IMR-90 (cell line): ENCODE results near the gene TNNI3K. TPM values are rescaled to one million over a fixed set of nuclear protein-coding genes. Genes with fewer than 3 reads are reported as not detected.

Experiments used
- ATAC-seq: fragments of 200-7000 bp; cut with Tn5 transposase; 2 replicates; pipeline ENCODE4 v1.9.1; 2020; ENCODE audit warnings: low read depth, mild to moderate bottlenecking, moderate library complexity
- BruUV-seq: library from RNA; stranded (reverse); fragments of 400-500 nt; replicated peaks from 2 replicates; lab custom pipeline; 2021; lab: Mats Ljungman, UMichigan
- CTCF ChIA-PET: fragments of 300-600 bp; formaldehyde crosslinking; extraction: SDS; loops from one replicate; lab custom pipeline; 2021; ENCODE audit warnings: antibody characterized with exemption; lab: Yijun Ruan, JAX
- POLR2A ChIA-PET: fragments of 300-600 bp; sonication (Branson Sonifier 250); formaldehyde crosslinking; loops from one replicate; lab custom pipeline; 2022; ENCODE audit warnings: antibody characterized with exemption; ENCODE audit not compliant: unreplicated experiment; lab: Charles Lee
- DNase-seq: peaks from one replicate; pipeline ENCODE4 v3.0.0; 2013
- H2AFZ ChIP-seq: replicated peaks from 2 replicates; pipeline ENCODE3; 2013; ENCODE audit warnings: low read length, mild to moderate bottlenecking; ENCODE audit not compliant: poor library complexity
- H2AK5ac ChIP-seq: 2 replicates; pipeline ENCODE4 v1.6.1; 2013; ENCODE audit warnings: low read depth, low read length, inconsistent platforms
- H2AK9ac ChIP-seq: replicated peaks from 2 replicates; pipeline ENCODE3; 2013; ENCODE audit warnings: mild to moderate bottlenecking, low read depth, low read length, moderate library complexity; ENCODE audit not compliant: poor library complexity
- H2BK120ac ChIP-seq: 2 replicates; pipeline ENCODE4 v1.6.1; 2013; ENCODE audit warnings: low read depth, low read length, inconsistent platforms
- H2BK15ac ChIP-seq: 3 replicates; pipeline ENCODE4 v1.6.1; 2013; ENCODE audit warnings: low read depth, low read length, inconsistent platforms
- H2BK20ac ChIP-seq: 2 replicates; pipeline ENCODE4 v1.6.1; 2013; ENCODE audit warnings: low read depth, mild to moderate bottlenecking, inconsistent platforms, low read length, moderate library complexity
- H2BK5ac ChIP-seq: 2 replicates; pipeline ENCODE4 v1.6.1; 2013; ENCODE audit warnings: mild to moderate bottlenecking, low read depth, low read length, inconsistent platforms; ENCODE audit not compliant: poor library complexity, severe bottlenecking
- H3K14ac ChIP-seq: replicated peaks from 2 replicates; pipeline ENCODE4 v1.6.1; 2013; ENCODE audit warnings: low read depth, low read length, inconsistent platforms
- H3K18ac ChIP-seq: 2 replicates; pipeline ENCODE4 v1.6.1; 2013; ENCODE audit warnings: low read depth, low read length, control low read depth
- H3K23ac ChIP-seq: 2 replicates; pipeline ENCODE4 v1.6.1; 2013; ENCODE audit warnings: low read depth, low read length, inconsistent platforms
- H3K27ac ChIP-seq: 2 replicates; pipeline ENCODE4 v1.5.1; 2013; ENCODE audit warnings: mild to moderate bottlenecking, control low read depth, low read length; ENCODE audit not compliant: insufficient read depth
- H3K27me3 ChIP-seq: 2 replicates; pipeline ENCODE4 v1.6.1; 2013; ENCODE audit warnings: low read length; ENCODE audit not compliant: control insufficient read depth, insufficient read depth
- H3K36me3 ChIP-seq: 2 replicates; pipeline ENCODE4 v1.6.1; 2013; ENCODE audit warnings: low read length, mixed read lengths; ENCODE audit not compliant: control insufficient read depth, insufficient read depth
- H3K4ac ChIP-seq: 2 replicates; pipeline ENCODE4 v1.6.1; 2013; ENCODE audit warnings: low read depth, low read length, inconsistent platforms
- H3K4me1 ChIP-seq: 2 replicates; pipeline ENCODE4 v1.6.1; 2013; ENCODE audit warnings: low read length, mixed read lengths; ENCODE audit not compliant: control insufficient read depth, insufficient read depth
- H3K4me2 ChIP-seq: 2 replicates; pipeline ENCODE4 v1.6.1; 2013; ENCODE audit warnings: low read depth, mild to moderate bottlenecking, control low read depth, low read length, moderate library complexity
- H3K4me3 ChIP-seq: 2 replicates; pipeline ENCODE4 v1.5.1; 2013; ENCODE audit warnings: low read depth, mild to moderate bottlenecking, control low read depth, low read length, moderate library complexity; ENCODE audit not compliant: insufficient read depth
- H3K56ac ChIP-seq: 2 replicates; pipeline ENCODE4 v1.6.1; 2013; ENCODE audit warnings: low read length, inconsistent platforms; ENCODE audit not compliant: insufficient read depth; ENCODE audit errors: extremely low read depth
- H3K79me1 ChIP-seq, 2 experiments: 2 replicates each; pipeline ENCODE4 v1.6.1; 2013; ENCODE audit warnings: low read length in 2 of 2, inconsistent platforms in 1 of 2, low read depth in 1 of 2
- H3K9ac ChIP-seq: 2 replicates; pipeline ENCODE4 v1.6.1; 2013; ENCODE audit warnings: low read depth, low read length, control low read depth
- H3K9me1 ChIP-seq: 2 replicates; pipeline ENCODE4 v1.6.1; 2013; ENCODE audit warnings: low read length, inconsistent platforms; ENCODE audit not compliant: insufficient read depth
- H3K9me3 ChIP-seq: 2 replicates; pipeline ENCODE4 v1.6.1; 2013; ENCODE audit warnings: low read length; ENCODE audit not compliant: control insufficient read depth, insufficient read depth
- H4K20me1 ChIP-seq: 2 replicates; pipeline ENCODE4 v1.6.1; 2013; ENCODE audit warnings: low read length, inconsistent platforms; ENCODE audit not compliant: insufficient read depth
- H4K5ac ChIP-seq: 2 replicates; pipeline ENCODE4 v1.6.1; 2013; ENCODE audit warnings: mild to moderate bottlenecking, low read depth, low read length, control low read depth
- H4K8ac ChIP-seq, 2 experiments: 2 replicates each; pipeline ENCODE4 v1.6.1; 2013; ENCODE audit warnings: low read depth in 2 of 2, low read length in 2 of 2, control low read depth in 1 of 2, inconsistent platforms in 1 of 2
- H4K91ac ChIP-seq: 2 replicates; pipeline ENCODE4 v1.6.1; 2013; ENCODE audit warnings: low read depth, low read length, inconsistent platforms; ENCODE audit not compliant: insufficient read depth
- ELK1 ChIP-seq: fragments of 150-350 bp; IDR thresholded peaks from 2 replicates; pipeline ENCODE4 v1.6.1; 2016; ENCODE audit warnings: low read depth, mild to moderate bottlenecking, low read length, moderate library complexity, borderline replicate concordance
- MXI1 ChIP-seq: IDR thresholded peaks from 2 replicates; pipeline ENCODE4 v1.6.1; 2012; ENCODE audit warnings: low read depth, mild to moderate bottlenecking, low read length, moderate library complexity, borderline replicate concordance
- POLR2A ChIP-seq: IDR thresholded peaks from 2 replicates; pipeline ENCODE4 v1.6.1; 2012; ENCODE audit warnings: mild to moderate bottlenecking, low read depth, low read length
- WGBS, 2 experiments: methylation state at CpG; one replicate each; pipeline versions ENCODE4 v1.1.5 to v1.1.7; 2013; ENCODE audit warnings: missing lambda C conversion rate in 2 of 2; ENCODE audit not compliant: insufficient read length in 1 of 2; ENCODE audit errors: extremely low coverage in 2 of 2; 5-methylcytosine and 5-hydroxymethylcytosine counted together
- dilution Hi-C: fragments of 300-500 bp; cut with HindIII; formaldehyde crosslinking; loops from one replicate; pipeline ENCODE4 v1.14.3; 2018; ENCODE audit warnings: low sequenced_read_pairs; ENCODE audit not compliant: unreplicated experiment
- in situ Hi-C: fragments of 300-500 bp; cut with MboI; formaldehyde crosslinking; loops from 3 replicates; pipeline ENCODE4 v1.14.3; 2019; ENCODE audit warnings: low sequenced_read_pairs, inconsistent platforms, mixed read lengths
- intact Hi-C: fragments of 100-400 bp; cut with micrococcal nuclease; formaldehyde crosslinking; loops from 2 replicates; pipeline ENCODE4 v1.10.0; 2022
- polyA plus RNA-seq, 3 experiments: library from polyadenylated mRNA; depleted of rRNA; stranded (reverse); fragments of >200 nt; gene quantifications; 2 replicates each; pipeline ENCODE4 v1.2.3, GENCODE V29; 2012; ENCODE audit warnings: low replicate concordance in 1 of 3
- total RNA-seq: library from RNA; depleted of rRNA; stranded (reverse); fragments of >200 nt; gene quantifications from 2 replicates; pipeline ENCODE4 v1.2.3, GENCODE V29; 2012

TNNI3K gene
- total and polyA plus RNA-seq, 2 of the 4 experiments (the other 2 are of a cell fraction) = 0.90 to 1.3 TPM

- no peak for ATAC-seq
Observed at GRCh38 chr1:74317663-74318062, 82.5 kb downstream of the TNNI3K start.

More at GRCh38 chr1:74317663-74318062, 82.5 kb downstream of the TNNI3K start:
- Histone ChIP-seq H4K5ac (no peak overlapping the region), H3K27ac (no peak overlapping the region), H3K4me1 (no peaks in the 10 kb centered on the region), H3K79me1 (no peaks in the 10 kb centered on the region), H2BK20ac (no peak overlapping the region), H3K4ac (no peak overlapping the region), H2BK120ac (no peak overlapping the region), H2BK5ac (no peak overlapping the region), H4K20me1 (no peaks in the 10 kb centered on the region), H3K9me3 (no peaks in the 10 kb centered on the region), H3K9me1 (no peaks in the 10 kb centered on the region), H3K23ac (no peak overlapping the region), H4K8ac (no peak overlapping the region), H3K4me2 (no peak overlapping the region), H3K27me3 (no peaks in the 10 kb centered on the region), H2AFZ (no peak overlapping the region), H2AK9ac (no peak overlapping the region), H3K14ac (no peak overlapping the region), H2AK5ac (no peak overlapping the region), H4K91ac (no peak overlapping the region), H2BK15ac (no peak overlapping the region), H3K36me3 (no peaks in the 10 kb centered on the region), H3K9ac (no peak overlapping the region), H3K4me3 (no peak overlapping the region), H3K56ac (no peak overlapping the region), H3K18ac (no peak overlapping the region)
- BruUV-seq = no TSS peak
- no CpG with 5 or more reads among the region's 3 CpGs for WGBS, 2 experiments
- intact Hi-C loops = no loop called here
- CTCF ChIA-PET = no interaction called here
- TF ChIP-seq POLR2A (no peak), ELK1 (no peak), MXI1 (no peak)
- in situ Hi-C loops = no loop called here
- dilution Hi-C loops = no loop called here
- DNase-seq = no peak
- POLR2A ChIA-PET = no interaction called here
